OCI-LY3 (cell line): ENCODE results near the gene PARS2.

Experiments
- EZH2phosphoT487 ChIP-seq: fragments of 200-600 bp; shearing (Covaris generic); IDR thresholded peaks from 2 replicates; pipeline ENCODE4 v1.6.1; 2018; ENCODE audit warnings: antibody characterized with exemption, mixed run types, low read depth
- TF ChIP-seq, protein P1 (sequence below): fragments of 200-600, 300-600 bp; sonication (generic); IDR thresholded peaks from 2 replicates; pipeline ENCODE4 v1.5.1; 2014; ENCODE audit warnings: antibody characterized with exemption, low read length, low read depth

DNA sequence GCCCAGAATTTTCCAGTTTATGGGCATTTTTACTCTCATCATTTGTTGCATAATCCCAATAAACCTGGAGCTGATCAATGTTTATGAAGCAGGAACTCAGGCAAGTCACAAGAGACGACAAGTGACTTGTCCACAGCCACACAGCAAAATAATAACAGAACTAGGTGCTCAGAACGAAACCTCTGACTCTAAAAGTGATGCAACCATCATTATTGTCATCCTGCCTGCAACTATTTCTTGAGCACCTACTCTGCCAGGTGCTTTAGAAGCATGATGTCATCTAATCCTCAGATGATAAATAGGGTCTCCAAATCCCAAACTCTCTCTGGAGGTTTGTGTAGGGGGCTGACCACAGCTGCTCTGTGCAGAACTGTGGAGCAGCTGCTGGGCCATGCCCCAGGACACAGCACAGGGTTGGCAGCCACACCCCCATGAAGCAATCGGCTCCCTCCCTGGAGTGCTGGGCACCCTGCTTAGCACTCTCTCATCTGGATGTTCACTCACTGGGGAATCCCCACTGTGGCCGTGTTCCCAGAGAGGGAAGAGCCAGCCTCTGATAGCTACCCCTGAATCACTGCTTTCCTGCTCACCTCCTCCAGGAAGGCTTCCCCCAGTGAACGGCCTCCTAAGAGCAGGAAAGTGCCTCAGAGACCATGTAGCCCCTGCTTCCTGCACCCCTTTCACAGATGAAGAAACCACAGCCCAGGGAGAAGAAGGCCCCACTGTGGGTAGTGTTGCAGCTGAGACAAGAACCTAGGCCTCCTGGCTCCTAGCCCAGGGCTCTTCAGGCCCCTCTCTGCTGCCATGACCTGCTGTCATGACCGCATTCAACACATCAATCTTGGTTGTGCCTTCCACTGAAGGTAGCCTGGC, 34.7 kb upstream of the PARS2 start:
- TF ChIP-seq, protein P1, sequence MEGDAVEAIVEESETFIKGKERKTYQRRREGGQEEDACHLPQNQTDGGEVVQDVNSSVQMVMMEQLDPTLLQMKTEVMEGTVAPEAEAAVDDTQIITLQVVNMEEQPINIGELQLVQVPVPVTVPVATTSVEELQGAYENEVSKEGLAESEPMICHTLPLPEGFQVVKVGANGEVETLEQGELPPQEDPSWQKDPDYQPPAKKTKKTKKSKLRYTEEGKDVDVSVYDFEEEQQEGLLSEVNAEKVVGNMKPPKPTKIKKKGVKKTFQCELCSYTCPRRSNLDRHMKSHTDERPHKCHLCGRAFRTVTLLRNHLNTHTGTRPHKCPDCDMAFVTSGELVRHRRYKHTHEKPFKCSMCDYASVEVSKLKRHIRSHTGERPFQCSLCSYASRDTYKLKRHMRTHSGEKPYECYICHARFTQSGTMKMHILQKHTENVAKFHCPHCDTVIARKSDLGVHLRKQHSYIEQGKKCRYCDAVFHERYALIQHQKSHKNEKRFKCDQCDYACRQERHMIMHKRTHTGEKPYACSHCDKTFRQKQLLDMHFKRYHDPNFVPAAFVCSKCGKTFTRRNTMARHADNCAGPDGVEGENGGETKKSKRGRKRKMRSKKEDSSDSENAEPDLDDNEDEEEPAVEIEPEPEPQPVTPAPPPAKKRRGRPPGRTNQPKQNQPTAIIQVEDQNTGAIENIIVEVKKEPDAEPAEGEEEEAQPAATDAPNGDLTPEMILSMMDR, result no peak
- no peak for TF ChIP-seq EZH2phosphoT487
